Prostate gland (tissue), 2 donors: ENCODE measurements around the gene LGR6.

Source experiments
- CTCF ChIP-seq, 4 experiments: fragments of 200-600 bp in 2 of 4; fragments of 450-650 bp in 2 of 4; sonication (generic) in 2 of 4; IDR thresholded peaks; 1 replicate in 3 of 4; 2 replicates in 1 of 4; pipeline ENCODE4 v1.5.1; 2016 to 2019; ENCODE audit warnings: antibody characterized with exemption in 4 of 4, mild to moderate bottlenecking in 2 of 4, moderate library complexity in 2 of 4
- POLR2A ChIP-seq: fragments of 450-650 bp; IDR thresholded peaks from one replicate; pipeline ENCODE4 v1.6.1; 2016; ENCODE audit warnings: antibody characterized with exemption, mild to moderate bottlenecking
- POLR2AphosphoS5 ChIP-seq: sonication (generic); formaldehyde crosslinking; IDR thresholded peaks from one replicate; pipeline ENCODE4 v1.6.1; 2017; ENCODE audit warnings: antibody characterized with exemption

GRCh38 chr1:202227997-202228401, 34.4 kb downstream of the LGR6 start:
- TF ChIP-seq POLR2A (no peak), CTCF (IDR thresholded peaks at IDR 0.05) (no peak), POLR2AphosphoS5 (no peak)
